OCI-LY7 (cell line): Measurements from ENCODE around the gene CPEB1. TPM values are rescaled to one million over a fixed set of nuclear protein-coding genes. Genes with fewer than 3 reads are reported as not detected.

ENCODE experiments used
- BruUV-seq: library from RNA; stranded (reverse); fragments of 400-500 nt; replicated peaks from 2 replicates; lab custom pipeline; 2021; lab: Mats Ljungman, UMichigan
- CTCF ChIA-PET: fragments of 300-600 bp; sonication (Branson Sonifier 250); formaldehyde crosslinking; loops from one replicate; lab custom pipeline; 2022; ENCODE audit warnings: antibody characterized with exemption; ENCODE audit not compliant: unreplicated experiment; lab: Charles Lee
- POLR2A ChIA-PET: fragments of 300-600 bp; sonication (Branson Sonifier 250); formaldehyde crosslinking; loops from one replicate; lab custom pipeline; 2022; ENCODE audit warnings: antibody characterized with exemption; lab: Charles Lee
- DNase-seq: peaks from one replicate; pipeline ENCODE4 v3.0.0-alpha.2; 2015; ENCODE audit warnings: low spot score
- H2AFZ ChIP-seq: fragments of 200-600 bp; sonication (generic), shearing (Covaris generic); 2 replicates; pipeline ENCODE4 v1.6.1; 2014; ENCODE audit warnings: mild to moderate bottlenecking, antibody characterized with exemption, low read length, moderate library complexity
- H3K27ac ChIP-seq: fragments of 200-600 bp; sonication (generic); 2 replicates; pipeline ENCODE4 v1.5.1; 2014; ENCODE audit warnings: mixed run types, low read depth, mild to moderate bottlenecking, moderate library complexity, low read length, inconsistent platforms; ENCODE audit not compliant: poor library complexity, severe bottlenecking
- H3K36me3 ChIP-seq: fragments of 200-600 bp; sonication (generic); 2 replicates; pipeline ENCODE4 v1.6.1; 2014; ENCODE audit warnings: mild to moderate bottlenecking, antibody characterized with exemption, low read length, moderate library complexity, mixed read lengths; ENCODE audit not compliant: insufficient read depth
- H3K4me1 ChIP-seq: fragments of 200-600 bp; sonication (generic); 2 replicates; pipeline ENCODE4 v1.5.1; 2014; ENCODE audit warnings: mild to moderate bottlenecking, low read length; ENCODE audit not compliant: insufficient read depth, poor library complexity, severe bottlenecking
- H3K4me2 ChIP-seq: fragments of 200-600 bp; sonication (generic); 2 replicates; pipeline ENCODE4 v1.6.1; 2014; ENCODE audit warnings: mild to moderate bottlenecking, low read length
- H3K4me3 ChIP-seq: fragments of 200-600 bp; sonication (generic); 2 replicates; pipeline ENCODE4 v1.5.1; 2014; ENCODE audit warnings: mild to moderate bottlenecking, low read depth, low read length; ENCODE audit not compliant: poor library complexity, severe bottlenecking
- H3K79me2 ChIP-seq: fragments of 200-600 bp; sonication (generic); 2 replicates; pipeline ENCODE4 v1.6.1; 2016; ENCODE audit warnings: low read depth, mild to moderate bottlenecking, low read length, moderate library complexity, mixed read lengths; ENCODE audit not compliant: insufficient read depth
- H3K9me2 ChIP-seq: fragments of 200-600 bp; sonication (generic); 2 replicates; pipeline ENCODE4 v1.6.1; 2016; ENCODE audit warnings: mild to moderate bottlenecking, low read length, mixed read lengths; ENCODE audit not compliant: insufficient read depth
- H3K9me3 ChIP-seq: fragments of 200-600 bp; sonication (generic); 2 replicates; pipeline ENCODE4 v1.6.1; 2014; ENCODE audit warnings: mild to moderate bottlenecking, mixed run types, low read length, mixed read lengths
- H4K20me1 ChIP-seq: fragments of 200-600 bp; sonication (generic); 2 replicates; pipeline ENCODE4 v1.6.1; 2014; ENCODE audit warnings: mild to moderate bottlenecking, antibody characterized with exemption, low read length, moderate library complexity, mixed read lengths; ENCODE audit not compliant: insufficient read depth
- EZH2phosphoT487 ChIP-seq: fragments of 200-600 bp; sonication (generic); IDR thresholded peaks from 2 replicates; pipeline ENCODE4 v1.6.1; 2018; ENCODE audit warnings: low read depth, borderline replicate concordance, mild to moderate bottlenecking, mixed run types, antibody characterized with exemption, low read length, moderate library complexity, mixed read lengths
- intact Hi-C: fragments of 100-400 bp; cut with micrococcal nuclease; formaldehyde crosslinking; loops from one replicate; pipeline ENCODE4 v1.10.0; 2022; ENCODE audit not compliant: unreplicated experiment
- total RNA-seq, 2 experiments: library from RNA; depleted of rRNA in 1 of 2; stranded (reverse); fragments of >200 nt in 1 of 2; shearing (Covaris generic) in 1 of 2; gene quantifications; 2 replicates each; pipeline ENCODE4 v1.2.3, GENCODE V29; 2014 to 2022
- TF ChIP-seq, protein P1 (sequence below): fragments of 200-600 bp; sonication (generic); conservative IDR thresholded peaks from 2 replicates; pipeline ENCODE4 v1.5.1; 2014; ENCODE audit warnings: mild to moderate bottlenecking, antibody characterized with exemption, low read length, moderate library complexity, mixed read lengths

Gene CPEB1
- total RNA-seq, 2 experiments from 2014 or later = not detected

DNA sequence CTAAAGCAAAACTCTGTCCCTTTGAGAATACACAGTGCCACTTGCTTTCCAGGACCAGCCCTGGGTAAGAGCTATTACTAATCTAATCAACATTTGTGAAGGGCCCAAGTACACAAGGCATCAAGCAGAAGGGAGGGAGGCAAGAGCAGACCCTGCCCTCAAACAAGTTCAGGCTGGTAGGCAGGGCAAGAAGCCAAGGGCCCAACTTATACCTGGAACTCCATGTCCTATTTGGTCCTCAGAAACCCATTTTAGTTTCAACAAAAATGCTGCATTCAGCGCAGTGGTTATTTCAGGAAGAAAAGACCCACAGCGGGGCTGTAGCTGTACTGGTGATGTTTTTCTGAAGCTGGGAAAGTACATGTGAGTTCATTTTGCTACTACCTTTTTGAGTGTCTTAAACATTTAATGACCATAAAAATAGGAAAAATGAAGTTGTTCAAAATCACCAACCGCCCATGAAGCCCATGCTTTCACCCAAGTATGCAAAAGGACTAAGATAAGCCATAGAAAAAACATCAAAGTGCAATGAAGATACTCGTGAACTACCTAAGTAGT lies 109.7 kb downstream of the CPEB1 start:
- TF ChIP-seq, protein P1, sequence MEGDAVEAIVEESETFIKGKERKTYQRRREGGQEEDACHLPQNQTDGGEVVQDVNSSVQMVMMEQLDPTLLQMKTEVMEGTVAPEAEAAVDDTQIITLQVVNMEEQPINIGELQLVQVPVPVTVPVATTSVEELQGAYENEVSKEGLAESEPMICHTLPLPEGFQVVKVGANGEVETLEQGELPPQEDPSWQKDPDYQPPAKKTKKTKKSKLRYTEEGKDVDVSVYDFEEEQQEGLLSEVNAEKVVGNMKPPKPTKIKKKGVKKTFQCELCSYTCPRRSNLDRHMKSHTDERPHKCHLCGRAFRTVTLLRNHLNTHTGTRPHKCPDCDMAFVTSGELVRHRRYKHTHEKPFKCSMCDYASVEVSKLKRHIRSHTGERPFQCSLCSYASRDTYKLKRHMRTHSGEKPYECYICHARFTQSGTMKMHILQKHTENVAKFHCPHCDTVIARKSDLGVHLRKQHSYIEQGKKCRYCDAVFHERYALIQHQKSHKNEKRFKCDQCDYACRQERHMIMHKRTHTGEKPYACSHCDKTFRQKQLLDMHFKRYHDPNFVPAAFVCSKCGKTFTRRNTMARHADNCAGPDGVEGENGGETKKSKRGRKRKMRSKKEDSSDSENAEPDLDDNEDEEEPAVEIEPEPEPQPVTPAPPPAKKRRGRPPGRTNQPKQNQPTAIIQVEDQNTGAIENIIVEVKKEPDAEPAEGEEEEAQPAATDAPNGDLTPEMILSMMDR = no peak
- TF ChIP-seq EZH2phosphoT487 = no peak
- DNase-seq = no peak
- Histone ChIP-seq H3K79me2 (peaks cover 45% of the 10 kb centered on the region), H4K20me1 (peaks cover 29% of the 10 kb centered on the region), H3K4me1 (peaks cover 29% of the 10 kb centered on the region), H3K36me3 (peaks cover 71% of the 10 kb centered on the region), H3K4me2 (peak overlapping the region; percentile 83), H3K9me3 (no peaks in the 10 kb centered on the region), H2AFZ (no peak overlapping the region), H3K4me3 (peak overlapping the region; percentile 78), H3K9me2 (no peaks in the 10 kb centered on the region), H3K27ac (no peak overlapping the region)
- POLR2A ChIA-PET = interaction anchor here (1.4 kb wide), 1 partner anchor 448 kb away, joined by 4 read pairs; the partner anchor contains the start of gene RAMAC
- CTCF ChIA-PET = no interaction called here
- intact Hi-C loops = loop anchor here (10.0 kb wide), 1 partner anchor 667 kb away; the partner anchor contains the start of gene HDGFL3
- BruUV-seq = no TSS peak

DNA sequence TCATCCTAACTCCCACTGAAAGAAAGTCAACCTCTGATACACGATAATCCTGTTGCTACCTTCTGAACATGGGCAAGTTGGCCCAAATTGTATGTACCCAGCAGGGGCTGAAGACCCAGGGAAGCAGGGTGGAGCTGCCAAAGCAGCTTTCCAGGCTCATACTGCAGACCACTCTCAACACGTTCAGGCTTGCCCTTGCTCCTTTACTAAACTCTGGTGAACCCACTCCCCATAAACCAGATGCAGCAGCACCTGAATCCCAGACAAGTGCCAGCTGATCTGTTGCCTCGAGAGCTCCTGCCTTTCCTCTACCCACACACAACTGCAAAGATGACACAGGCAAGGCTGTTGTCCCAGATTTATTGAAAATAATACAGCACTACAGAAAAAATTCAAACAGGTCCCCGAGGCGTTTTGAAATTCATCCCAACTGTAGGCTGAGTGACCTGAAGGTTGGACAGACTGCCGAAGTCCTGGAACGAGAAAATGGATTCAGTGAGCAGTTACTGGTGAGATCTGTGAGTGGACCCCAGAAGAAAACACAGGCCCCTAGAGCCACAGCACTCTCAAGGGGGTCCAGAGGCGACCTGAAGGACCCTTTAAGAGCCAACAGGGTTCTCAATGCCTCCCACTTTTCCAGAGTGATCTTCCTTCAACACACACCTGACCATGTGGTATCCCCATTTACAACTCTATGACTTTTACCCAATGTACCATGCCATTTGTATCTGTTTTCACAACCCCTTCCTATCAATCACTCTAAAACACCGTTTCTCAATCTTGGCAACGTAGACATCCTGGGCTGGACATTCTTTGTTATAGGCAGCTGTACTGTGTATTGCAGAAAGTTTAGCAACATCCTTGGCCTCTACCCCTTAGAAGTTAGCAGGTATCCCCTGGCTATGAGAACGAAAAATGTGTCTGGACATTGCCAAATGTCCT lies 110.5 kb downstream of the CPEB1 start:
- TF ChIP-seq, protein P1 = no peak
- no peak for TF ChIP-seq EZH2phosphoT487
- intact Hi-C loops = loop anchor here (10.0 kb wide), 1 partner anchor 668 kb away; the partner anchor contains the start of gene HDGFL3
- Histone ChIP-seq H3K9me2 (no peaks in the 10 kb centered on the region), H4K20me1 (peaks cover 29% of the 10 kb centered on the region), H3K4me1 (peaks cover 29% of the 10 kb centered on the region), H3K27ac (peak overlapping the region; percentile 19), H3K4me2 (peak overlapping the region; percentile 83; the same call in 1 of the 2 replicates), H3K4me3 (peak overlapping the region; percentile 78), H2AFZ (no peak overlapping the region), H3K9me3 (no peaks in the 10 kb centered on the region), H3K79me2 (peaks cover 45% of the 10 kb centered on the region), H3K36me3 (peaks cover 71% of the 10 kb centered on the region)
- CTCF ChIA-PET = no interaction called here
- no peak for DNase-seq
- POLR2A ChIA-PET = interaction anchor here (0.6 to 1.5 kb wide), 3 partner anchors 214 to 449 kb away, joined by 3 to 4 read pairs (median 4); partner anchors contain the start of gene RAMAC
- no TSS peak for BruUV-seq
